H1 (cell line): ENCODE results near the gene GNAI1. TPM values are rescaled to one million over a fixed set of nuclear protein-coding genes. Genes with fewer than 3 reads are reported as not detected.

Experiments
- ATF3 ChIP-seq: IDR thresholded peaks from 2 replicates; pipeline ENCODE4 v1.6.1; 2011; ENCODE audit warnings: low read depth, mild to moderate bottlenecking, low read length; ENCODE audit not compliant: insufficient read depth
- CHD7 ChIP-seq: fragments of 300-600 bp; sonication (generic); IDR thresholded peaks from 2 replicates; pipeline ENCODE4 v1.7.1; 2012; ENCODE audit warnings: low read length, moderate library complexity, mild to moderate bottlenecking, inconsistent platforms; ENCODE audit not compliant: insufficient replicate concordance
- GABPA ChIP-seq: IDR thresholded peaks from 2 replicates; pipeline ENCODE4 v1.6.1; 2011; ENCODE audit warnings: mild to moderate bottlenecking, low read length, moderate library complexity, borderline replicate concordance; ENCODE audit not compliant: insufficient read depth
- RNF2 ChIP-seq: fragments of 200-900, 300-1000 bp; sonication (generic); IDR thresholded peaks from 2 replicates; pipeline ENCODE4 v1.7.1; 2016; ENCODE audit warnings: borderline replicate concordance, low read depth, mild to moderate bottlenecking, antibody characterized with exemption, low read length; ENCODE audit not compliant: poor library complexity, severe bottlenecking; ENCODE audit errors: missing control alignments
- RXRA ChIP-seq: IDR thresholded peaks from 2 replicates; pipeline ENCODE4 v1.6.1; 2011; ENCODE audit warnings: low read depth, mild to moderate bottlenecking, low read length, moderate library complexity; ENCODE audit not compliant: insufficient read depth
- SRF ChIP-seq: IDR thresholded peaks from 2 replicates; pipeline ENCODE4 v1.6.1; 2011; ENCODE audit warnings: mild to moderate bottlenecking, low read depth, low read length, moderate library complexity
- TAF1 ChIP-seq: IDR thresholded peaks from 2 replicates; pipeline ENCODE4 v1.6.1; 2011; ENCODE audit warnings: mild to moderate bottlenecking, low read depth, low read length
- polyA plus RNA-seq, 7 experiments: library from polyadenylated mRNA; depleted of rRNA in 3 of 7; stranded (reverse) in 5 of 7; unstranded in 2 of 7; fragments of >200 nt in 5 of 7; fragments of 200-250 nt in 2 of 7; gene quantifications; 1 replicate in 5 of 7; 2 replicates in 1 of 7; 4 replicates in 1 of 7; pipeline versions ENCODE4 v1.2.1 to v1.2.3, GENCODE V29; 2011 to 2013; ENCODE audit warnings: missing spikeins in 2 of 7, mixed read lengths in 2 of 7
- total RNA-seq: library from RNA; stranded (reverse); fragmentation: NEBNext Ultra II Directional; extraction: Animal tissue kit (Norgen Biotek cat#: 25700); gene quantifications from 2 replicates; pipeline ENCODE4 v1.2.1, GENCODE V29; 2021

The GNAI1 gene
- total and polyA plus RNA-seq, 2 of the 8 experiments (the other 6 are each of a cell fraction or from before 2014, with no cell fraction given), result 8.0 to 29.5 TPM

- no peak for TF ChIP-seq CHD7
- no peak for TF ChIP-seq RXRA
- no peak for TF ChIP-seq ATF3
- no peak for TF ChIP-seq SRF
- no peak for TF ChIP-seq GABPA
- TF ChIP-seq RNF2, result no peak
- no peak for TF ChIP-seq TAF1
Observed at GRCh38 chr7:80226629-80227028, 92.0 kb downstream of the GNAI1 start (continued).
